Activated CD8-positive, alpha-beta memory T cell treated with anti-CD3 and anti-CD28 coated beads, Interleukin-2, amount 50 U/mL, for 24 hours (primary cell): ENCODE measurements around the gene CFD.
"Not testable (repeated sequence)": the region's sequence is repeated elsewhere in the genome, so short reads cannot be mapped to it uniquely, and the experiment has no call there.

ENCODE experiments used
- DNase-seq: peaks from one replicate; pipeline ENCODE4 v3.0.0-alpha.2; 2020; ENCODE audit errors: extremely low read depth

Gene CFD

DNA sequence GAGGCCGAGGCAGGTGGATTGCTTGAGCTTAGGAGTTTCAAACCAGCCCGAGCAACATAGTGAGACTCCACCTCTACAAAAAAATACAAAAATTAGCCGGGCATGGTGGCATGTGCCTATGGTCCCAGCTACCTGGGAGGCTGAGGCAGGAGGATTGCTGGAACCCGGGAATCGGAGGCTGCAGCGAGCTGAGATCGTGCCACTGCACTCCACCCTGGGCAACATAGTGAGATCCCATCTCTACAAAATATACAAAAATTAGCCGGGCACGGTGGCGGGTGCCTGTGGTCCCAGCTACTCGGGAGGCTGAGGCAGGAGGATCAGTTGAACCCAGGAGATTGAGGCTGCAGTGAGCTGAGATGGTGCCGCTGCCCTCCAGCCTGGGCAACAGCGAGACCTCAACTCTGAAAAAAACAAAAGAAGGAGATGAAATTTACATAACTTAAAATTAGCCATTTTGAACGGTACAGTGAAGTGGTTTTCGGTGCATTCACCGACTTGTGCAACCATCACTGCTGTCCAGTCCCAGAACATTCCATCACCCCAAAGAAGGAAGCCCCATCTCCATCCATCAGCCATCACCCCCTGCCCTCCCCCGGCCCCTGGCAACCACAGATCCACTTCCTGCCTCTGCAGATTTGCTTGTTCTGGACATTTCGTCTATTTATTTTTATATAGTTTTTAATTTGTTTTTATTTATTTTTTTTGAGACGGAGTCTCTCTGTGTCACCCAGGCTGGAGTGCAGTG is 33.4 kb upstream of the CFD start:
- DNase-seq, result no peak

DNA sequence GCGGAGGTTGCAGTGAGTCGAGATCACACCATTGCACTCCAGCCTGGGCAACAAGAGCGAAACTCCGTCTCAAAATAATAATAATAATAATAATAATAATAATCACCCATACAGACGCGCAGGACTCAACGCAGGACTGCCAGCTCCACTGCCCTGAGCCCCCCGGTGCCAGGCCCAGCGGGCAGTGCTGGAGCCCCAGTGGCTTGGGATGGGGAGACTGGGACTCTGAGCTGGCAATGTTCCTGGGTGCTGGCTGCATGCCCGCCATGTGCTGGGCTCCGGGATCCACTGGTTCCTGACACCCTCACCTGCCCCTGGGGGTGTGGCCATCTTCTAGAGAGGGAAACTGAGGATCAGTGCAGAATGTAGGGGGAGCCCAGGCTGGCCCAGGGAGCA is 32.2 kb upstream of the CFD start:
- DNase-seq, result no peak

GRCh38 chr19:827710-828321 is 31.6 kb upstream of the CFD start, which contains the start of gene AZU1:
AZU1 (plus strand) TSS chr19:827837; CDS start chr19:827847, 10 bp downstream.
- no peak for DNase-seq

DNA sequence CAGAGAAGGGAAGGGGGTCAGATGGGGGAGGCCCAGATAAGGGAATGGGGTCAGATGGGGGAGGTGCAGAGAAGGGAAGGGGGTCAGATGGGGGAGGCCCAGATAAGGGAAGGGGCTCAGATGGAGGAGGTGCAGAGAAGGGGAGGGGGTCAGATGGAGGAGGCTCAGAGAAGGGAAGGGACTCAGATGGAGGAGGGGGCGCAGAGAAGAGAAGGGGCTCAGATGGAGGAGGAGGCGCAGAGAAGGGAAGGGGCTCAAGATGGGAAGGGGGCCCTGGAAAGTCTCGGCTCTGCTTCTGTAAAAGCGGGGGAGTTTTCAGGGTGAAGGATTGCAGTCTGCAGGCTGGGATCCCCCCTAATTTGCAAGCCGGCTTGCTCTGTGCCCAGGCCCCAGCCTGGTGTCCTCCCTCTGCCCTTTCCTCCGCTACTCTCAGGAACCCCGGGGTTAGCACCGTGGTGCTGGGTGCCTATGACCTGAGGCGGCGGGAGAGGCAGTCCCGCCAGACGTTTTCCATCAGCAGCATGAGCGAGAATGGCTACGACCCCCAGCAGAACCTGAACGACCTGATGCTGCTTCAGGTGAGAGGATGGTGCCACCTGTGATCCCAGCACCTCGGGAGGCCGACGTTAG is 30.2 kb upstream of the CFD start:
- no peak for DNase-seq

DNA sequence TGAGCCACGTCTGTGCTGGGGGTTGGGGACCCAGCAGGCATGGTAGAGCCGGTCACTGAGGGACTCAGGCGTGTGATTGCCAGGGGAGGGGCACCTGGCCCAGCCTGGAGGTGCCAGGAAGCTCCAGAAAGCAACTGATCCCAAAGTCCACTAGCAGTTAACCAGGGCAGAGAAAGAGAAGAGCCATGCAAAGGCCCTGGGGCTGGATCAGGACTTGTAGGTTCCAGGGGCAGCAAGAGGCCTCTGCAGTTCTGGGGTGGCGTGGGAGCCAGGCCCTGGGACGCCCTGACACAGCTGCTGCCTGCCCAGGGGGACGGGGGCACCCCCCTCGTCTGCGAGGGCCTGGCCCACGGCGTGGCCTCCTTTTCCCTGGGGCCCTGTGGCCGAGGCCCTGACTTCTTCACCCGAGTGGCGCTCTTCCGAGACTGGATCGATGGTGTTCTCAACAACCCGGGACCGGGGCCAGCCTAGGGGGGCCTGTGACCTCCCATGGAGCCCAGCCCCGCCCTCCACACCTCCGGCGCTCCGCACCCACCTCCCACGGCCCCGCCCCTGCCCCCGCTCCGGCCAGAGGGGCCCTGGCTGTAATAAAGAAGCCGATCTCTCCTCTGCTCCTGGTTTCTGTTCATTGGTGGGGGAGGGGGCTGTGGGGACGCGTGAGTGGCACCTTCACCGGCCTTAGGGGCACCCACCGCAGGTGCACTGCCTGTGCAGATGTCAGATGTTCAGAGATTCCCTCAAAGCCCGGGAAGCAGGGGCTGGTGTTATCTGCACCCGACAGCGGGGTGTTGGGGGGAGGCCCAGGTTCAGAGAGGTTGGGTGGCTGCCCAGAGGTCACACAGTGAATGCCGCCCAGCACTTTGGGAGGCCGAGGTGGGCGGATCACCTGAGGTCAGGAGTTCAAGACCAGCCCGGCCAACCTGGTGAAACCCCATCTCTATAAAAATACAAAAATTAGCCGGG is 27.8 kb upstream of the CFD start:
- DNase-seq, result no peak

DNA sequence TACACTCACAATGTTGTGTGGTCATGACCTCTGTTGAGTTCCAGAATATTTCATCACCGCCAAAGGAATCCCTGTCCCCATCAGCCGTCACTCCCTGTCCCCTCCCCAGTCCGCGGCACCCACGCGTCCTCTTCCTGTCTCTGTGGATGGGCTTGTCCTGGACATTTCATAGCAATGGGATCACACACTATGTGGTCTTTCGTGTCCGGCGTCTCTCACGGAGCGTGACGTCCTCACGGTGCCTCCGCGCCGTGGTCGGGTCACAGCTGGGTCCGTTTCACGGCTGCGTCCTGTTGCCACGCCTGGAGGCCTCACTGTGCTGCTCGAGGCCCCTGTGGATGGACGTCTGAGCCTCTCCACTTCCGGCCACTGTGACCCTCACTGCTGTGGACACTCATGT is 25.2 kb upstream of the CFD start:
- no peak for DNase-seq

GRCh38 chr19:835210-835810 is 24.2 kb upstream of the CFD start:
- DNase-seq, result no peak

- no peak for DNase-seq
These were observed 18.8 kb upstream of the CFD start, which contains the start of gene PRTN3 for GRCh38 chr19:840519-841206. PRTN3 (plus strand) TSS chr19:840999; CDS start chr19:841009, 10 bp downstream.

GRCh38 chr19:842802-843179 is 16.7 kb upstream of the CFD start:
- not testable (repeated sequence) for DNase-seq

DNA sequence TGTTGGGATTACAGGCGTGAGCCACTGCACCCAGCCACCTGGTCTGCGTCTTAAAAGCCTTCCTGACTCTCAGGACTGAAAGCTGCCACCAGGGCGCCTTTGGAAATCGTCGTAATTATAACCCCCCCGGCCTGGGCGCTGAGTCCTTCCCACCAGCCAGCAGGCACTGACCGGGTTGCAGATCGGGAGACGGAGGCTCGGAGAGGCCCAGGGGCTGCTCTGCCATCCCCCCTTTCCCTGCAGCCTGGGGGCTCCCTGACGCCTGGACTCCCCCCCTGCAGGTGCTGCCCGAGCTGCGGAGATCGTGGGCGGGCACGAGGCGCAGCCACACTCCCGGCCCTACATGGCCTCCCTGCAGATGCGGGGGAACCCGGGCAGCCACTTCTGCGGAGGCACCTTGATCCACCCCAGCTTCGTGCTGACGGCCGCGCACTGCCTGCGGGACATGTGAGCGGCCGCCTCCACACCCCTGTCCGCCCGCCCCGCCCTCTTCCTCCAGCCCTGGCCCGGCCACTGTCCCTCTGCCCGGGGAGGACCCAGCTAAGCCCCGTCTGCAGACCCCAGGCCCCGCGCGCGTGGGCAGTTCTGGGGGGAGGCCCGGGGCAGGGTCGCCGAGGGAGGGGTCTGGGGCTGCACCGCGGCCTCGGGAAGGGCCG is 16.2 kb upstream of the CFD start:
- DNase-seq, result no peak

DNA sequence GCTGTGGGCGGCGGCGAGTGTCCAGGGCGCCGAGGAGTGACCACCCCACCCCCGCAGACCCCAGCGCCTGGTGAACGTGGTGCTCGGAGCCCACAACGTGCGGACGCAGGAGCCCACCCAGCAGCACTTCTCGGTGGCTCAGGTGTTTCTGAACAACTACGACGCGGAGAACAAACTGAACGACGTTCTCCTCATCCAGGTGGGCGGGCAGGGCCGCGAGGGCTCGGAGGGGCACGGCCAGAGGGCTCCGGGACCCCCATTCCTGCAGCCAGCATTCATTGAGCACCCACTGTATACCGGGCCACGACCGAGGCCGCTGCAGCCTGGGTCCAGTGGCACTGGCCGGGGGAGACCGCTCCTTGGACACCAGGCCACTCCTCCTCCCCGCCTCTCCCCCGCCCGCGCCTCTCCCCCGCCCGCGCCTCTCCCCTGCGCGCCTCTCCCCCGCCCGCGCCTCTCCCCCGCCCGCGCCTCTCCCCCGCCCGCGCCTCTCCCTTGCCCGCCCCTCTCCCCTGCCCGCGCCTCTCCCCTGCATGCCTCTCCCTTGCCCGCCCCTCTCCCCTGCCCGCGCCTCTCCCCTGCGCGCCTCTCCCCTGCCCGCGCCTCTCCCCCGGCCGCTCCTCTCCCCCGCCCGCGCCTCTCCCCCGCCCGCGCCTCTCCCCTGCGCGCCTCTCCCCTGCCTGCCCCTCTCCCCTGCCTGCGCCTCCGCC is 15.5 kb upstream of the CFD start:
- DNase-seq, result no peak

GRCh38 chr19:844546-844971 is 14.9 kb upstream of the CFD start:
- no peak for DNase-seq

DNA sequence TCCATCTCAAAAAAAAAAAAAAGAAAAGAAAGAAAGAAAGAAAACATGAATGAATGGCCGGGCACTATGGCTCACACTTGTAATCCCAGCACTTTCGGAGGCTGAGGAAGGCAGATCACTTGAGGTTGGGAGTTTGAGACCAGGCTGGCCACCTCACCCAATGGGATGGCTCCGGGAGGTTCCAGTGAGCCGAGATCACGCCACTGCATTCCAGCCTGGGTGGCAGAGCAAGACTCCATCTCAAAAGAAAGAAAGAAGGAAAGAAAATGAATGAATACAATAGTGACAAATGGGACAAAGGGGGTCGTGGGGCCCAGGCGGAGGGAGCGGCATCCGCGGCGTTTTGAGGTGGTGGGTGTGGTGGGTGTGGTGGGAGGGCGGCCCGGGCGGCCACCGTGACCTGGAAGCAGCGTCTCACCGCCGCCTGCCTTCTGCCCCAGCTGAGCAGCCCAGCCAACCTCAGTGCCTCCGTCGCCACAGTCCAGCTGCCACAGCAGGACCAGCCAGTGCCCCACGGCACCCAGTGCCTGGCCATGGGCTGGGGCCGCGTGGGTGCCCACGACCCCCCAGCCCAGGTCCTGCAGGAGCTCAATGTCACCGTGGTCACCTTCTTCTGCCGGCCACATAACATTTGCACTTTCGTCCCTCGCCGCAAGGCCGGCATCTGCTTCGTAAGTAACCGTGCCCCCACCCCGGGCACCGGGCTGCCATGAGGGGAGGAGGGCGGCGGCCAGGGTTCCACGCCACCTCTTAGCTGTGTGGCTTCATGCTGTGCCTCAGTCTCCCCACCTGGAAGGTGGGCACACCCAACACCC is 13.6 kb upstream of the CFD start:
- DNase-seq, result no peak

DNA sequence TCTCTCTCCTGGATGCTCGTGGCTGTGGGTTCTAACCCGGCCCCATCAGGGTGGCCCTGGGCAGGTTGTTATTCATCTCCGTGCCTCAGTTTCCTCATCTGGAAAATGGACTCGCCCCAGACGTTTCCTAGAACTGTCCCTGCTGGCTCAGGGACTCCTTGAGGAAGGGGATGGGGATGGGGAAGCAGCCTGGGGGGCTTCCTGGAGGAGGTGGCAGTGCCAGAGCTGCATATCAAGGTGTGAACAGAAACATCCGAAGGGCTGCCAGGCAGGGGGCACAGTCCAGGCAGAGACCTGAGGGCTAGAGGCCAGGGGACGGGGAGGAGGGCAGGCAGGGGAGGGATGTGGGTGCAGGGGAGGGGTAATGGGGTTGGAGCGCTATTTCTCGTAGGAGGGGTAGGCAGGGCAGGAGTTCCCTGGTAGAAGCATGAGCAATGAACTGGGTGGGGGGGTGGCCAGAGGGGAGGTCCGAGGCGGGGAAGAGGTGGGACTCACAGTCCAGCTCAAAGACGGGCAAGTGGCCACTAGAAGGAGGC is 11.0 kb upstream of the CFD start:
- DNase-seq, result no peak

GRCh38 chr19:849195-849594 is 10.3 kb upstream of the CFD start:
- not testable (repeated sequence) for DNase-seq

DNA sequence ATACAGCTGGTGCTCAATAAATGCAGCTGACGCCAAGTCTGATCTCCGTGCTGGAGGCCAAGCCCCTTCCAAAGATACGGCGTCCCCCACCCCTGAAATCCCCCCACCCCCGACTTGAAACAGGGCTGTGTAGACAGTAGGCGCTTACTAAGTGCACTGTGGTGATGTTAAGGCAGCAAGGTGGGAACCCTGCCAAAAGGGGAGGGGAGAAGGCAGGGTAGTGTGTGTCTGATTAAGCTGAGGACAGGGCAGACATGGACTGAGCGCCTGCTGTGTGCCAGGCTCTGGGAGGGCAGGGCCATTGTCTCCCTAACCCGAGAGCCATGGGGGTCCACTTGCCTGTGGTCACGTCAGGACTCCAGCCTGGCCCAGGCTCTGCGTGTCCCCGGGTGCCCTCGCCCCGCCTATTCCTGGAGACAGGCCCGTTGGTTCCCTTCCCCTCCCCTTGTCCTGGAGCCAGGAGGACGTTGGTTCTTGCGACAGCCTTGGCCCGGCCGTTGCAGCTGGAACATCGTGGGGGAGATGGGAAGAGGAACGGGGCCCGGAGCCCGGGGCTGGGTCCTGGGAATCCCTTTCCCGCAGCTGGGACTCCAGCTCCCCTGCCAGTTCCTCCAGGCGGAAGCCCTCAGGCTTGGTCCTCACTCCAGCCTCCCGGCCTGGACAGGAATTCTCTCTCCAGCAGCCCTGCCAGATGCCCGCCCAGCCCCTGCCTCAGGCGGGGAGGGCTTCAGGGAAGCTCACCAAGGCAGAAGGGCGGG is 9.1 kb upstream of the CFD start:
- DNase-seq, result no peak

GRCh38 chr19:850979-851335 is 8.5 kb upstream of the CFD start:
- DNase-seq, result no peak
